GM23338 (cell line): ENCODE results near the gene TMEM140.

Source experiments
- CREB1 ChIP-seq: fragments of 250-450 bp; sonication (Bioruptor Pico); IDR thresholded peaks from 2 replicates; pipeline ENCODE4 v1.5.0; 2020; ENCODE audit warnings: low read depth, mild to moderate bottlenecking, moderate library complexity
- CTCF ChIP-seq, 2 experiments: fragments of 200-600 bp in 1 of 2; sonication (generic) in 1 of 2; conservative IDR thresholded peaks; 2 replicates each; pipeline versions ENCODE4 v1.5.1 to v1.6.1; 2016 to 2017; ENCODE audit warnings: antibody characterized with exemption in 2 of 2, low read depth in 2 of 2, mild to moderate bottlenecking in 2 of 2, moderate library complexity in 1 of 2
- ETS1 ChIP-seq: IDR thresholded peaks from 2 replicates; pipeline ENCODE4 v1.6.1; 2016; ENCODE audit warnings: antibody characterized with exemption
- EZH2 ChIP-seq: fragments of 200-600 bp; sonication (generic); IDR thresholded peaks from one replicate; pipeline ENCODE4 v1.8.0; 2017; ENCODE audit warnings: antibody characterized with exemption, mild to moderate bottlenecking, low read depth; ENCODE audit not compliant: unreplicated experiment
- POLR2AphosphoS5 ChIP-seq: IDR thresholded peaks from 2 replicates; pipeline ENCODE4 v1.6.1; 2016; ENCODE audit warnings: antibody characterized with exemption, low read depth
- REST ChIP-seq: IDR thresholded peaks from one replicate; pipeline ENCODE4 v1.6.1; 2018; ENCODE audit warnings: antibody characterized with exemption; ENCODE audit not compliant: unreplicated experiment

- TF ChIP-seq REST (no peak), POLR2AphosphoS5 (no peak), CTCF (conservative IDR thresholded peaks at IDR 0.05; ENCODE audit: low read depth in 2 of 2) (no peak), CREB1 (CRISPR knock-in tag) (no peak), ETS1 (no peak), EZH2 (no peak)
Observed at GRCh38 chr7:135143885-135144668, 3.8 kb upstream of the TMEM140 start.
